CD4-positive, alpha-beta T cell treated with Interferon gamma for 1 hour (primary cell): Measurements from ENCODE around the gene HEG1.

Experiments
- DNase-seq: peaks from one replicate; pipeline ENCODE4 v3.0.0-alpha.2; 2020

The HEG1 gene

DNA sequence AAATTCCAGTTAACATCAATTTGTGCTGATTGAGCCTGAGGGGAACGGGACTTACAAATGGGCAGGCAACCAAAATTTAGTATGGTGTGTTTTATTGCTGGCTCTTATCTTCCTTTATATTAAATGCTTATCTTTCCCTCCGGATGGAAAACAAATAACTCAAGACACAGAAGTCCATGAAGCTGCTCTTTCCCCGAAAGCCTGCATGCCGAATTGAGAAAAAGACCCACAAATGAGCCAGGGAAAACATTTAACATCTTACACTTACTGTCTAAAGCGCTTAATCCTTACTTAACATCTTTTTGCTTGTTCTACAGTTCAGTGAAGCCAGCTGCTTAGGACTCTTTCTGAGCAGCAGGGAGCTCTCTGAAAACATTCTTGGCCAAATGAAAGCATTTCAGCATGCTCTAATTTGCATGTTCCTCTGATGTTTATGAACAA lies 49.5 kb downstream of the HEG1 start:
- DNase-seq = no peak

GRCh38 chr3:125005676-125006075 lies 50.1 kb downstream of the HEG1 start:
- DNase-seq = no peak

- no peak for DNase-seq
Observed at GRCh38 chr3:125005222-125005621, 50.6 kb downstream of the HEG1 start.

DNA sequence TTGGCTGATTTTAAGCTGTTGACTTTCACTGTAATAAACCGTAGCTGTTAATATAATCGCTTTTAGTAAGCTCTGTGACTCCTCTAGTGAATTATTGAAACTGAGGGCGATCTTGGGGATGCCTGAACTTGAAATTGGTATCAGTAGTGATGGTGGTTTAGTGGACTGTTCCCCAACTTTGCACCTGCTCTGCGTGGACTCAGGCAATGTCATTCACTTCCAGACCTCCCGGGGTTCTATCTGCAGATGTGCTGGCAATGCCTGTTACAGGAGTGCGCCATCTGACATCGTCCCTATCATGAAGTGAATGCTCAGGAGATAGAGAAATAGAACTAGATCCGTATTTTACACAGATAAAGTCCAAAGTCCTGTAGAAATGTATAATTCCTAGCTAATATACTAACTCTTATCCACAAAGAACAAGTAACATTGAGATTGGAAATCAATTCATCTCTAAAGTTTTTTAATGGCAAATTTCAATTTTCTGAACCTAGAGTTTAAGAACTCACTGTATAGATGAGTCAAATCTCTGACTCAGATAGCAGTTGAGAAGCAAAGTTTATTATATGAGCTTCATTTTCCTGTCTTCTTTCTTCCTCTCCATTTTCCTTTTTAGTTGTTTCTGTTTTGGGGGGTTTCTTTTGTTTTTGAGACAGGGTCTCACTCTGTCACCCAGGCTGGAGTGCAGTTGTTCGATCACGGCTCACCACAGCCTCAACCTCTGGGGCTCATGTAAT lies 51.8 kb downstream of the HEG1 start:
- DNase-seq = no peak

DNA sequence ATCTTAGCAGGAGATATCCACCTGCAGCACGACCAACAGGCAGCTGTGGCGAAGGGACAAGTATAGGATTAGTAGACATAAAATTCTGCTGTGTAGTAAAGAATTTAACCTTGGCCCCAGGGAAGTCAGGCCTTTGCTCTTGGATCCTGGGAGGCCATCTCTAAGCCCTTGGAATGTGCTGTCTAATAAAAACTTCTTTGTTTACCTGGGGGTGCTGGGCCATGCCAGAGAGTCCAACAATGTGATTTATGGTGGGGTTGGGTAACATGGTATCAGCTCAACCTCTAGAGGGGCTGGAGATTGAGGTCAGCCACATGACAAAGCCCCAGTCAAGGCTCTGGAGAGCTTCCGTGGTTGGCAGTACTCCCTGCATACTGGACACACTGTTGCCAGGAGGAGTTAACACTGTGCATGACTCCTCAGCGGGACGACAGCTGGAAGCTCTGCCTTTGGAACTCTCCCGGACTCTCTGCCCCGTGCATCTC lies 52.4 kb downstream of the HEG1 start:
- no peak for DNase-seq

- no peak for DNase-seq
Observed at GRCh38 chr3:125002414-125003368, 53.1 kb downstream of the HEG1 start.

GRCh38 chr3:125001557-125002413 lies 54.0 kb downstream of the HEG1 start:
- no peak for DNase-seq

DNA sequence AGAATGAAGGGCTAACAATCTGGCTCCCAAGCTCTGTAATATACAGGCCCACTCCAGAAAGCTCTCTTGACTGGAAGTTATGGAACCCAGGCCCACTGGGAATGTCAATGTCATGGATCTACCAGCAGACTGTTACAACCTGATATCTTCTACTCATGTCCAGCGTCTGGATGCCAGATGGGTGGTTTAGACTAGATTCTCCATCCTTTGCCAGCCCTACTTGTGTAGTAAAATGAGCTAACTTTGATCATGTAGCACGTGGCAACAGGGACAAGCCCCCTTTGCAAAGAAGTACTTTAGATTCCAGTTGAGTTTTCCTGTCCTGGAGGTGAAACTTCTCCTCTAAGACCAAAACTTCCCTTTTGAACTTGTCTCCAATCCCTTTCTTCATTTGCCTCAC lies 55.1 kb downstream of the HEG1 start:
- DNase-seq = no peak

DNA sequence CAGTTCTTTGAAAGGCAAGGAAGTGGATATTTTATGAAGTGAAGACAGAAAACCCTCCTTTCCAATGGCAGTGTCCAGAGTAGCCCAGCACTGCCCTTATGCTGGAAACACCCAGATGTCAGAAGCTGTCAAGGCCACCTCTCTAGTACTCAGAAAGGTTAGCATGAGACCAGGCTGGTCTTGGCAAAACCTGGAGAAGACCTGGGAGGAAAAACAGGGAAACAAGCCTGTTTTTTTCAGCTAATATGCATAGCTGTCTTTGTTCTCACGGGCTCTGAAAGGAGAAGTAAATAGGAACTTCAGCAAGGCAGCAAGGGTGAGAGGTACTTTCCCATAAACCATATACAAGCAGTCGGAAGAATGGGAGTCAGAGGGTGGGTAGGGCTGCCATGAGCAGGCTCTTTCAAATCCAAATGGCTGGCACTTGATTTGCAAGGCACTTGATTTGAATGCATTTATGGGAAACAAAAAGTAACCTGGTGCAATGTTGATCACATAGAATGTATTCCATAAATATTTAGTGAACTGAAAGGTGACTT lies 55.8 kb downstream of the HEG1 start:
- no peak for DNase-seq

DNA sequence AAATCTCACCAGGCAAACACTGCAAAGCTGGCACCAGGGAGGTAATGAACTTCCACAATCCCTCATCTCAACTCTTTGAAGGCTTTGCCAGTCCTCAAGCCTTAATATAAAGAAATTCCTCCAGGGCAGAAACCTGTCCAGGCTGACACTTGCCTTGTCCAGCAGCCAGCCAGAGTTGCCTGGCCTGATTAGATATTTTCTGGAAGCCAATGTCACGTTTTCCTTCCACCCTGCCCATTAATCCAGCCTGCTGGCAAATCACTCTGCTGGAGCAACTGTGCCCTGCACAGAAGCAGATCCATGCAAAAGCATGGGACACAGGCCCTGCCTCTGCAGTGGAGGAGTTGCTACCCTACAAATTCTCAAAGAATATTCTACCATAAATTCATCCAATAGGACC lies 56.5 kb downstream of the HEG1 start:
- DNase-seq = no peak

- DNase-seq = no peak
Observed at GRCh38 chr3:124998247-124998630, 57.6 kb downstream of the HEG1 start.

DNA sequence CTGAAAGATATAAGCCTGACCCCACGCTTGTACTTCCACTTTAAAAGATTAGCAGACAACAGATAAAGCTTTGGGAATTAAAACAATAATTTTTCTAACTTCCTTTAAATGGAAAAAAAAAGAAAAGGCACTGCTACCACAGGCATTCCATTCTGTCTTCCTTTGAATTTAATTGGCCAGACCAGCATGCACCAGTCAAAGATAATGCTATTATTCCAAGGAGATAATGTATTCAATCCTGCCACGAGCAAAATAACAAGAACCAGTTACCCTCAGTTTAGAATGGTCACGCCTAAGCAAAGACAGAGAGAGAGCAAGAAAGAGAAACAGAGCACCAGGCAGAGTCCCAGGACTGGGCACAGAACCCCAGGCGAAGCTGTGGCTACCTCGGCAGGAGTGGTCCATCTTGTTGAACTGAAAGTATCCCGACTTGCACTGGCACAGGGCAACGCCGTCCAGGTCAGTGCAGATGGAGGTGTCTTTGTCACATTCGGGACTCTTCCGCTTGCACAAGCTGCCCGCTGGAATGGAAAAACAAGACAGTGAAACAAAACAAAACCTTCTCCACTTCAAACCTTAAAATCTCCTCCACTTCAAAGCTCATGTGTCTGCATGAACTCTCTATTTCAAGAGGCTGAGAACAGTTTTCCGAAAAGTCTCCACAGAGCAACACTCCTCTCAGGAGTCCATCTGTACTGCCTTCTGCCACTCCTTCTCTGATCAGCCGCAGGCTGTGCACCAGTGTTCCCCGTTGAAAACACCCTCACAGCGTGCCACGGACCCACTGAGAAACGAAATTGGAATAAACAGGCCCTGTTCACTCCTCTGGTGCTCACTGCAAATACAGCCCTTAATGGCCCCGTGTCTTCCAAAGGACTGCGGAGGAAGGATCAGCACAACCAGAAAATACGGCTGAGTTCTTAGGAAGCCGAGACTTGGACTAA lies 58.2 kb downstream of the HEG1 start:
- no peak for DNase-seq

GRCh38 chr3:124995460-124995994 lies 60.3 kb downstream of the HEG1 start:
- DNase-seq = peak; percentile 63

DNA sequence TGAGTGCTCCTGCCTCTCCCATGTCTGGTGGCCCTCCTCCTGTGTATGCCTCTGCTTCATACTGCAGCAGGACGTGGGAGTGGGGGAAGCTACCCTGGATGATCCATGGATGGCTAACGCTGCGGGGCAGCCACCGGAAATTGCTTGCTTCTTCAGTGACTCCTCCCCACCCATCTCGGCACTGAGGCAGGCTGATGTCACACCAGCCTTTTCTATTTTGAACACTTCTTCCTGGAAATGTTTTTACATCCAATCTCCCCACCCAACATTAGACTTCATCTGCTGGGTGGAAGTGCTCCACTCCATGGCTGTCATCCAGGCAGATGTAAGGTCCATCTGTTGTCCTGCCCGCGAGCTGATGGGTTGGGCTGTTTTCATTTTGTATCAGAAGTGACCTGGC lies 62.3 kb downstream of the HEG1 start:
- DNase-seq = no peak

DNA sequence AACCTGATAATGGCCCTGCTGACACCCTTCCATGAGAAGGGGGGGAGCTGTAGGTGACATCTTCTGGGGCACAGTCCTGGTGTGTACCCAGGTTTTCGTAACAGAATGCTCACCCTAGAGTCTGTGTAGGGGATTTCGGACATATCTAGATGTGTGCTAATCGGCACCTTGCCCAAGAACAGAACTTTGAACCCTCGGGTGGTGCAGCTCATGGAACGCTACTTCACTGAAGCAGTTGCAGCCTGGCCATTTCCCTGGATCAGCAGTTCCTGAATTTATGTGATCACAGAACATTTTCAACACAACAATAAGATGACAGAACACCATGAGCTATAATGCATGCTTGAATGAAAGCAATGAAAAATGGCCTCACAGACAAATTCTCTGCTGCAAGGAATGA lies 63.8 kb downstream of the HEG1 start:
- DNase-seq = no peak

DNA sequence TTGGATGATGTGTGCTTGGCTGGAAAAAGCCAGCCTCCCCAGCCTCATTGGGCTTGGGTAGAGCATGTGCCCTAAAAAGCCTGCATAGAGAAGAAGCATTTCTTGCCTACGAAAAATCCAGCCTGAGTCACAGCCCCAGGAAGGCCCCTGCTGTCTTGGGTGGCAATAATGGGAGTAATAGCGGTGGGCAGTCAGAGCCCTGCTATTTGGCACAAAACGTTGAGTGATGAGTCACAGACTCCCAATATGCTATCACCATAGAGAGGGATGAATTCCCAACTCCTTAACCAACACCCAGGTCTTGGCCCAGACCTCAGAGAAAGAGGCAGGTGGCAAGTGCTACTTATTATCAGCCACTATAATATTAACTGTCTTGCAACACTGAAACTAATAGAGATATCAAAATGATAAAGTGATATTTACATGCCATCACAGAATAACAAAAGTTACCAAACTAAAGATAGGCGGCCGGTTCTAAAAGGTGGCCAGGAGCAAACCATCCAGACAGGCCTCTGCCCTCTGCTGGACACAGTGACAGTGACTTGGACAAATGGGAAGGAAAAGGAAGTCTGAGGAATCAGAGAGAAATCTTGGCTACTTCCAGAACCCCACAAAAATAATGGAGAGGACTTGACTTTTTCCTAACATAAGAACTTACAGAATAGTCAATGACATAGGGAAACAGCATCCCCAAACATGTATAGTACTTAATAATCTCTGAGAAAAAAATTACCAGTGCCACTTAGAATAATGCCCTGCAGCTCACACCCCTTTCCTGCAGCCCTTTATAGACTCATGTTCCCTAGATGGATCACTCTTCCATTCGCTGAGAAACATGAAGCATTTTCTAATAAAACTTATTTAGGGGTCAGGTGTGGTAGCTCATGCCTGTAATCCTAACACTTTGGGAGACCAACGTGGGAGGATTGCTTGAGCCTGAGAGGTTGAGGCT lies 69.3 kb downstream of the HEG1 start:
- DNase-seq = no peak

- DNase-seq = no peak
Observed at GRCh38 chr3:124985349-124985748, 70.4 kb downstream of the HEG1 start.

DNA sequence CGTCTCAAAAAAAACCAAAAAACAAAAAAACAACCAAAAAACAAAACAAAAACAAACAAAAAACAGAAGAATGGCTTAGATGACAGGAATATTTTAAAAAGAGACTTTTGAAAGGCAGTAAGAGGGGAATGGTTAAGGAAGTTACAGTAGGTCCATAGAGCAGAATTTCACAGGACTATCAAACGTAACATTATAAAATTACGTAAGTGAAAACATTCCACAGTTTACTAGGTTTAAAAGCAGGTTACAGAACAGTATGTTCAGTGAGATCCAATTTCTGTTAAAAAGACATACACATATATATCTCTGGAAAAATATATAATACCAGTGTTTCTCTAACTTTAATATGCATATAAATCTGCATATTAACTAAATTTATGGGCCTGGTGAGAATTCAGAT lies 71.0 kb downstream of the HEG1 start:
- DNase-seq = no peak

DNA sequence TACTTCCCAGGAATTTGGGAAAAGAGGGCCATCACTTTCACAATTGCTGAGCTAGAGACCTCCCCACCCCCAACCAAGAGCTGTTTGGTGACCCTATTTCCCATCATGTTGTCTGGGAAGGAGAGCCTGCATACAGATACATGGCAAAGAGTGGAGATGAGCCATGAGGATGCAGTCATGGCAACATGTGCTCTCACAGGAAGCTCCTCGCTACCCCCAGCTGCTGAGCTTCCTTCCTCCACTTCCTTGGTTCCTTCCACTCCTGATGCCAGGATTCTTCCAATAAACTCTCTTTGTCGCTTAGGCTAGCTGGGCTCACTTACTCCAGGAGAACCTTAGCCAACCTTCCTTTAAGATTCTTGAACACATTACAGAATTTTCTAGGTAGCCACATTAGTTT lies 72.9 kb downstream of the HEG1 start:
- DNase-seq = no peak

GRCh38 chr3:124981472-124981871 lies 74.3 kb downstream of the HEG1 start:
- DNase-seq = no peak
